ENCODE results near the gene GRK1.
"Not testable (repeated sequence)": the region's sequence is repeated elsewhere in the genome, so short reads cannot be mapped to it uniquely, and the experiment has no call there.

Gene GRK1

GRCh38 chr13:113665597-113666328 lies 1.3 kb upstream of the GRK1 start:
- DNase-seq (ENCODE audit: low read depth), result no peak

DNA sequence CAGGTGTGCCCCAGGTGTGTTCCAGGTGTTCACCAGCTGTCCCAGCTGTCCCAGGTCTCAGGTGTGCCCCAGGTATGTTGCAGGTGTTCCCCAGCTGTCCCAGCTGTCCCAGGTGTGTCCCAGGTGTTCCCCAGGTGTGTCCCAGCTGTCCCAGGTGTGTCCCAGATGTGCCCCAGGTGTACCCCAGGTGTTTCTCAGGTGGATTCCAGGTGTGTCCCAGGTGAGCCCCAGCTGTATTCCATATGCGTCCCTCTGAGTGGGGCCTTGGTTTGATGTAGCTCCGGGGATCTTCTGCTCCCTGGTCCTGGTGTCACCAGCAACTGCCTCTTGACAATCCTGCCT lies 719 bp upstream of the GRK1 start:
- DNase-seq (ENCODE audit: low read depth), result no peak

- no peak for DNase-seq (ENCODE audit: low read depth)
Observed at GRCh38 chr13:113667771-113668490, 912 bp downstream of the GRK1 start.

DNA sequence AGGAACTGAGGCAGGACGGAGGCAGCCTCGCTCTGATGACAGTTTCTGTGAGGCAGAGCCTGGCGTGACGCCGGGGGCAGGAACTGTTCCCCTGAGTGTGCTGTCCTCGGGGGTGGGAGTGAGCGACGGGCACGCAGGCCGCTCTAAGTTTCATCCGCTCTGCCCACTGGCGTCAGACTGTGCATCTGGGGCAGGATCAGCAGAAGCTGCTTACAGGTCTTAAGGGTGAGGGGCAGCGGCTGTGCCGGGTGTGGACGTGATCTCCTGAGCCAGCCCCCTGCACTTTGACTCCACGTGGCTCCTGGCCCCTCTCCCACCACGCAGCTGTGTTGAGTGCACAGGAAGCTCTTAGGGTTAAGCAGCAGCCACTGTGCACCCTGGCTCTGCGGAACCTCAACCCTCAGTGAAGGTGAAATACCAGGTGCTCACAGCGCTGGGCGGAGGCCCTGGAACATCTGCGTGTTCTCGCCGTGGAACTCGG lies 1.5 kb downstream of the GRK1 start:
- no peak for DNase-seq (ENCODE audit: low read depth)

GRCh38 chr13:113669231-113669754 lies 2.3 kb downstream of the GRK1 start:
- DNase-seq (ENCODE audit: low read depth), result no peak

DNA sequence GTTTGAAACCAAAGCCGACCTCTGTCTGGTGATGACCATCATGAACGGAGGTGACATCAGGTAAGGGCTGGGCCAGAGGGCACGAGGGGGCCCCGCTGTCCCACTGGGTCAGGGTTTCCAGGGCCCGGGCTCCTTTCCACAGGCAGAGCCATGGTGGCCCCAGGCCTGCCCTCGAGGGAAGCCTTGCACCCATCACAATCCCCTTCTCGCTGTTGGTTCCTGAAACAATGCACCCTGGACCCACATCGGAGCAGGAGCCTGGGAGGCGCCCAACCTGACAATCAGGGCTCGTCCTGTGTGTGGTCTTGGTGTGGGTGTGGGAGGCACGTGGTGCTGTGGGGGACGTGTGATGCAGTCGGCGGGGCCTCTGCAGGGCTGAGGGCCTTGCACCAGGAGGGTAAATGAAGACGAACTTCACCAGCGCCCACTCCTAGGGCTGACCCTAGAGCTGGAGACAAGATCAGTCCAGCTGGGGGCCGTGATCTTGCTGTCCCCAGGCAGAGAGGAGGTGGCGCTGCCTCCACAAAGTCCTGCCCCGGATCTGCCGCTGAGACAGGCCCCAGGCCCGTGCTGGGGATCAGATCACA lies 2.8 kb downstream of the GRK1 start:
- DNase-seq (ENCODE audit: low read depth), result no peak

DNA sequence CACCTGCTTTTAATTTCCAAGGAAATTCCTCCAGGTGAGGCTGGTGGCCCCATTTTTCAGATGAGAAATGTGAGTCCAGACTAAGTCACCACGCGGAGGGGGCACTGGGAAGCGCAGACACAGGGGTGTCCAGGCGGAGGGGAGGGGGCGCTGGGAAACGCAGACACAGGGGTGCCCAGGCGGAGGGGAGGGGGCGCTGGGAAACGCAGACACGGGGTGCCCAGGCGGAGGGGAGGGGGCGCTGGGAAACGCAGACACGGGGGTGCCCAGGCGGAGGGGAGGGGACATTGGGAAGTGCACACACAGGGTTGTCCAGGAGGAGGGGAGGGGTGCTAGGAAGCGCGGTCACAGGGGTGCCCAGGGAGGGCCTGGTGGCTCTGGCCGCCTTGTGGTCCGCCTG lies 3.5 kb downstream of the GRK1 start:
- DNase-seq (ENCODE audit: low read depth), result no peak

DNA sequence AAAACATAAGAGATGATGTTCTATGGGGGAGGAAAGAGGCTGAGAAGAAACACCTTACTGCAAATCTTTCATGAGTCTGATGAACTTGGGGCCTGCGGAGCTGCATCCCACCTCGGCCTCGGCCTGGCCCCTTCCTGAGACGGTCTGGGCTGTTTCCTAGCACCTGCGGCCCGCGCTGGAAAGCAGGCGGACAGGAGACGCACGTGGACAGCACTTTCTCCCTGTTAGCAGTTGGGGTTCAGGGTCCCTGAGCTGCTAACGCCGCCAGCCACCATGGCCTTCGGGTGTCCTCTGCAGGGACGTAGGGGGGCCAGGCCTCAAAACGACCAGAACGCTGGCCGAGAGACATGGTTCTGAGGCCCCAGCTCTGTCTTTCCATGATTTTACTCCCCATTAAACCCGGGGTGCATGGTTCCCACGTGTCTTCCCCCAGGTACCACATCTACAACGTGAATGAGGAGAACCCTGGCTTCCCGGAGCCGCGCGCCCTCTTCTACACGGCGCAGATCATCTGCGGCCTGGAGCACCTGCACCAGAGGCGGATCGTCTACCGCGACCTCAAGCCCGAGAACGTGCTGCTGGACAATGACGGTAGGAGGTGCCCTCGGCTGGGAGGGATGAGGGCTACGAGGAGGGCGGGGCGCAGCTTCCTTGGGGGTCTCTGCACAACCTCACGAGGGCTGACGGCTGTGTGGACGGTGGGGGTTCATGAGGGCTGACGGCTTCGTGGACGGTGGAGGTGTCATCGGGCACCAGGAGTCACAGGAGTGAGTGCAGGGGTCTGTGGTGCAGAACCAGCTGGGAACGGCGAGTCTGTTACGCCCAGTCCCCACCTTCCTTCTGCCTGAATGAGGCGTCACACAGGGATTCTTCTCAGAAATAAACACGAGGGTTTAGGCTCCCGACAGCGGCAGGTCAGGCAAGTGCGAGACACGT lies 4.3 kb downstream of the GRK1 start:
- DNase-seq (ENCODE audit: low read depth), result no peak

GRCh38 chr13:113672002-113672651 lies 5.1 kb downstream of the GRK1 start:
- DNase-seq (ENCODE audit: low read depth), result no peak

DNA sequence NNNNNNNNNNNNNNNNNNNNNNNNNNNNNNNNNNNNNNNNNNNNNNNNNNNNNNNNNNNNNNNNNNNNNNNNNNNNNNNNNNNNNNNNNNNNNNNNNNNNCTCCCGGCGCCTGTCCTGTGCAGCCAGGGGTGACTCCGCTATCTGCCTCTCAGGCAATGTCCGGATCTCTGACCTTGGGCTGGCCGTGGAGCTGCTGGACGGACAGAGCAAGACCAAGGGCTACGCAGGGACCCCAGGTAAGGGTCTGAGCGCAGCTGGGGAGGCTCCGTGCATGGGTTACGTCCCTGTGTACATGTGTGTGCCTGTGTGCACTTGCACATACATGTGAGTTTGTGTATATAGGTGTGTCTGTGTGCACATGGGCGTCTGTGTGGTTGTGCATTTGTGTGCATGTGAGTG lies 55.9 kb downstream of the GRK1 start:
- DNase-seq (ENCODE audit: low read depth), result no peak

GRCh38 chr13:113723410-113724015 lies 56.5 kb downstream of the GRK1 start:
- no peak for DNase-seq (ENCODE audit: low read depth)

- DNase-seq (ENCODE audit: low read depth), result no peak
Observed at GRCh38 chr13:113724016-113724758, 57.2 kb downstream of the GRK1 start.

- DNase-seq (ENCODE audit: low read depth), result no peak
Observed at GRCh38 chr13:113724780-113725315, 57.8 kb downstream of the GRK1 start.

- not testable (repeated sequence) for DNase-seq (ENCODE audit: low read depth)
Observed at GRCh38 chr13:113725329-113726105, 58.5 kb downstream of the GRK1 start.

DNA sequence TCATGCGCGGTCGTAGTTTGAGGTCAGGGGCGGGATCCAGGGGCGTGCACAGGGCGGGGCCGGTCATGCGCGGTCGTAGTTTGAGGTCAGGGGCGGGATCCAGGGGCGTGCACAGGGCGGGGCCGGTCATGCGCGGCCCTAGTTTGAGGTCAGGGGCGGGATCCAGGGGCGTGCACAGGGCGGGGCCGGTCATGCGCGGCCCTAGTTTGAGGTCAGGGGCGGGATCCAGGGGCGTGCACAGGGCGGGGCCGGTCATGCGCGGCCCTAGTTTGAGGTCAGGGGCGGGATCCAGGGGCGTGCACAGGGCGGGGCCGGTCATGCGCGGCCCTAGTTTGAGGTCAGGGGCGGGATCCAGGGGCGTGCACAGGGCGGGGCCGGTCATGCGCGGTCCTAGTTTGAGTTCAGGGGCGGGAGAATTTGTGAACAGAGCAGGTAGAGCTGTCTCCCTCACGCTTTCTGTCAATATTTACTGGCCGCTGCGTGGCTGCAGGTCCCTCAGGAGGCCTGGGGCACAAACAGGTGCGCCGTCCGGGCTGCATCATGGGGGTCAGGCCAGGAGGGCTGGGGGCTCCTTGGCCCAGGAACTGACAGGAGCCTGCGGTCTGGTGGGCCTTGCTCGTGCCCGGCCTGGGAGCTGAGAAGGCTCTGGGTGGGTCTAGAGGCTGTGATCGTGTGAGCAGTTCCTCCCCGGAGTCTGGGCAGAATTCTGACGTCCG lies 59.2 kb downstream of the GRK1 start:
- DNase-seq (ENCODE audit: low read depth), result not testable (repeated sequence)

DNA sequence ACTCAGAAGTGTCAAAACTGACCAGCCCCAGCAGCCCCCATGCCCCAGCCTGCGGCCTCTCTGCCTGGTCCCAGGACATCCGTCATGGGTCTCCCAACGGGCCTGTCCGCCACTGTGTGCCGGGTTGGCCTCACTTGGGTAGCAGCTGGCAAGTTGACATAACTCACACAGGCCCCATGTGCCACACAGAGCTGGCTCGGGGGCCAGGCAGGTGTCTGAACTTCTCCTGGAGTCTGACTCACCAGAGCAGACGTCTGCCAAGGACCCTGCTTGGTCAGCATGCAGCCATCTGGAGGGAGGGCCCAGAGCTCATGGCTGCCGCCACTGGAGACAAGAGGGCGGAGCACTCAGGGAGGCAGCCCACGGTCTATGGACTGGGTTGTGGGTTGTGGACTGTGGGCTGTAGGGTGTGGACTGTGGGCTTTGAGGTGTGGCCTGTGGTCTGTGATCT lies 60.0 kb downstream of the GRK1 start:
- DNase-seq (ENCODE audit: low read depth), result no peak

DNA sequence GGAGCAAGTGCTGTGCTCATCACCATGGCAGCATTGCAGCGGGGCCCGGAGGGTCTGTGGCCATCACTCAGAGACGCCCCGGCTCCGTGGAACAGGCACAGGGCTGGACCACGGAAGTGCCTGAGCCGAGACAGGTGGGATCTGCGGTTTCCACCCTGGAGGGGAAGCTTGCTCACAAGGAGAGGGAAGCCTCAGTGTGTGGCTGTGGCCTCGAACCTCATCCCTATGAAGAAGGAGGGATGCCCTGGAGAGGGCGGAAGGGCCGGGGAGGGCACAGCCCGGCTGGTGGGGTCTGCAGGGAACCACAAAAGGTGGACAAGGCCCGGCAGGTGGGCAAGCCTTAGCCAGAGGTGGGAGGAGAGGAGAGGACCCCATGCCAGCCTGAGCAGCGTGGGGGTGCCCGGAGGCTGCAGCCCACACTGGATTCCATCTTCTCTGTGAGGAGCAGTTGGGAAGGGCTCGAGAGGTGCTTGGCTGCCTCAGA lies 61.6 kb downstream of the GRK1 start:
- no peak for DNase-seq (ENCODE audit: low read depth)
